ENCODE results near the gene KNCN.

GRCh38 chr1:46526013-46526690 is 25.3 kb downstream of the KNCN start:
- no peak for TF ChIP-seq CTCF (IDR thresholded peaks at IDR 0.05)
- no peak for TF ChIP-seq POLR2A (IDR thresholded peaks at IDR 0.05)
